AG04449 (cell line): Measurements from ENCODE around the gene BAHCC1.

Experiments used
- CTCF ChIA-PET: fragments of 350-600 bp; formaldehyde crosslinking; extraction: SDS; loops from one replicate; lab custom pipeline; 2021; ENCODE audit warnings: antibody characterized with exemption; lab: Yijun Ruan, JAX
- POLR2A ChIA-PET: fragments of 400-600, 350-600 bp; formaldehyde crosslinking; extraction: SDS; loops from one replicate; lab custom pipeline; 2020; ENCODE audit warnings: antibody characterized with exemption, inconsistent platforms; lab: Yijun Ruan, JAX
- DNase-seq: peaks from one replicate; pipeline ENCODE4 v3.0.0-alpha.2; 2010; ENCODE audit warnings: low read depth, low spot score
- H3K4me3 ChIP-seq: 2 replicates; pipeline ENCODE4 v1.5.1; 2011; ENCODE audit warnings: low read depth, mild to moderate bottlenecking, control low read depth, low read length
- TF ChIP-seq, protein P1 (sequence below): IDR thresholded peaks from one replicate; pipeline ENCODE4 v1.5.1; 2011; ENCODE audit warnings: mild to moderate bottlenecking, moderate library complexity, low read length, control low read depth, inconsistent platforms; ENCODE audit not compliant: insufficient read depth; ENCODE audit errors: missing control alignments

Gene BAHCC1

DNA sequence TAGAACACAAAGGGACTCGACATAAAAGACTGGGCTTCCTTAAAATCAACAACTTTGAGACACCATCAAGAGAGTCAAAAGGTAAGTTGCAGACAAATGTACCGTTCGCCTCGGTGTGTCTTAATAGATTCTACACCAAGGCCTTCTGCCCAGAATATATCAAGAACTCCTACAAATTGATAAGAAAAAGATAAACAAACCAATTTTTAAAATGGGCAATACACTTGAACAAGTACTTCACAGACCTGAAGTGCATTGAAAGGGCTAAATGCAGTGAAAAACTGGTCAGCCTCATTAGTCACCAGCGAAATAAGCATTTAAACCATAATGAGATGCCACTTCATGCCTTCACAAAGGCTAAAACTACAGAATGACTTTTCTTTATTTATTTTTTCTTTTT is 20.4 kb upstream of the BAHCC1 start:
- H3K4me3 ChIP-seq: no peak overlapping the region
- POLR2A ChIA-PET: no interaction called here
- DNase-seq: no peak
- CTCF ChIA-PET: interaction anchor here (1.9 to 3.6 kb wide), 2 partner anchors 10 kb away, joined by 8 to 14 read pairs; no protein-coding TSS in a partner anchor
- TF ChIP-seq, protein P1, sequence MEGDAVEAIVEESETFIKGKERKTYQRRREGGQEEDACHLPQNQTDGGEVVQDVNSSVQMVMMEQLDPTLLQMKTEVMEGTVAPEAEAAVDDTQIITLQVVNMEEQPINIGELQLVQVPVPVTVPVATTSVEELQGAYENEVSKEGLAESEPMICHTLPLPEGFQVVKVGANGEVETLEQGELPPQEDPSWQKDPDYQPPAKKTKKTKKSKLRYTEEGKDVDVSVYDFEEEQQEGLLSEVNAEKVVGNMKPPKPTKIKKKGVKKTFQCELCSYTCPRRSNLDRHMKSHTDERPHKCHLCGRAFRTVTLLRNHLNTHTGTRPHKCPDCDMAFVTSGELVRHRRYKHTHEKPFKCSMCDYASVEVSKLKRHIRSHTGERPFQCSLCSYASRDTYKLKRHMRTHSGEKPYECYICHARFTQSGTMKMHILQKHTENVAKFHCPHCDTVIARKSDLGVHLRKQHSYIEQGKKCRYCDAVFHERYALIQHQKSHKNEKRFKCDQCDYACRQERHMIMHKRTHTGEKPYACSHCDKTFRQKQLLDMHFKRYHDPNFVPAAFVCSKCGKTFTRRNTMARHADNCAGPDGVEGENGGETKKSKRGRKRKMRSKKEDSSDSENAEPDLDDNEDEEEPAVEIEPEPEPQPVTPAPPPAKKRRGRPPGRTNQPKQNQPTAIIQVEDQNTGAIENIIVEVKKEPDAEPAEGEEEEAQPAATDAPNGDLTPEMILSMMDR: no peak

GRCh38 chr17:81376946-81377714 is 18.1 kb upstream of the BAHCC1 start:
- TF ChIP-seq, protein P1: no peak
- POLR2A ChIA-PET: no interaction called here
- H3K4me3 ChIP-seq: no peak overlapping the region
- CTCF ChIA-PET: no interaction called here
- no peak for DNase-seq

DNA sequence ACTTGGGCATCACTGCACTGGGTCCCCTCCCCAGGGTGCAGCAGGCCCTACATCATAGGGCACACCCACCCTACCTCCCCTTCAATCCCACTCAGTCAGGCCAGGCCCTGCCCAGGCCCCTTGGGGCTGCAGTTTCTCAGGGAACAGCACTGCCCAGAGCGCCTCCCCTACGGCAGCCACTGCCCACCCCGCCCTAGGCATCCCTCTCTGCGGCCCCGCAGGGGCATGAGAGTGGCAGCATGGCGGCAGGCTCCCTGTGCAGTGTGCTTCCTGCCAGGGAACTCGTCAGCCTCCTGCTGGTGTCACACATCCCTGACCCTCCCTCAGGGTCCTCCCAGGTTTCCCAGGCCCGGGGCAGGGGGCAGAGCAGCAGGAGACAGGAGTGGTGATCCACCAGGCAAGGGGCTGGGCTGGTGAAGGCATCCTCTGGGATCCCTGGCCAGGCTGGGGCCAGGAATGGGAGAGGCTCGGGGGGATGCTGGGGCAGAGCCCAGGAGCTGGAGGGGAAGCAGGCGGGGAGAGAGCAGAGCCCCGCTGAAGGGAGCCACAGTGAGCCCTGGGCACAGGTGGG is 16.2 kb upstream of the BAHCC1 start:
- TF ChIP-seq, protein P1: no peak
- ChIA-PET POLR2A (no interaction called here), CTCF (interaction anchor here (0.7 to 1.0 kb wide), 2 partner anchors 14 to 110 kb away, joined by 3 read pairs; no protein-coding TSS in a partner anchor)
- DNase-seq: no peak
- H3K4me3 ChIP-seq: no peak overlapping the region

DNA sequence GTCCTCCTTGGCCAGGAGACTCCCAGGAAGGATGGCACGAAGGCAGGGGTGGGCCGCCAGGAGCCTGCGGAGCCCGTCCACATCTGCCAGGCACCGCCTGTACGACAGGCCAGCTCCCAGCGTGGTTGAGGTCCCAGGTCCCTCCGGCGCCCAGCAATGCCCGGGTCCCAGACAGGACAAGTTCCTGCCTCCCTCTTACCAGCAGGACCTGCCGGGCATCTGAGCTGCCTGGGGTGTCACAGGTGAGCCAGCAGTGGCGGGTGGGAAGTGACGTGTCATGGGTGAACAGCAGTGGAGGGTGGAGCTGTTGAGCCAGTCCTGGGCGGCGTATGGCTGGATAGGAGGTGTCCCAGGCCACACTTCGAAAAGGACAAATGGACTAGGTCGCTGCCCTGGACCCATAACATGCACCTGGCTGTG is 15.7 kb upstream of the BAHCC1 start:
- ChIA-PET CTCF (interaction anchor here (0.7 to 1.0 kb wide), 2 partner anchors 14 to 111 kb away, joined by 3 read pairs; no protein-coding TSS in a partner anchor), POLR2A (no interaction called here)
- no peak for DNase-seq
- TF ChIP-seq, protein P1: no peak
- no peak overlapping the region for H3K4me3 ChIP-seq

DNA sequence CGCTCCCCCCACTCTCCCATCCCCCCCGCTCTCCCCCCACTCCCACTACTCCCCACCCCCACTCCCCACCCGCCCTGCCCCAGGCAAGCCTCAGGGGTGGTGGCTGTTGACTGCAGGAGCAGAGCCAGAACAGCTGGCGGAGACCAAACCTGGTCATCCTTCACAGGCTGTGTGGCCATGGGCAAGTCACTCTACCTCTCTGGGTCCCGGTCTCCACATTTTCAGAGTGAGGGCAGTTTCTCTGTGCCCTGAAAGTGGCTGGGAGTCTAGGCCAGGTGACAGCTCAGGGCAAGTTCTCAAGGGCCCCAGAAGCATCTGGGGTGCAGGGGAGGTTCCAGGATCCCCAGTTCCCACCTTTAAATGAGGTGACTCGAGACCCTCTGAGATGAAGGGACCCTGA is 15.1 kb upstream of the BAHCC1 start:
- H3K4me3 ChIP-seq: no peak overlapping the region
- ChIA-PET POLR2A (no interaction called here), CTCF (interaction anchor here (1.0 kb wide), 1 partner anchor 15 kb away, joined by 3 read pairs; no protein-coding TSS in a partner anchor)
- TF ChIP-seq, protein P1: no peak
- DNase-seq: no peak
